ENCODE measurements around the gene RD3L. TPM values are rescaled to one million over a fixed set of nuclear protein-coding genes. Genes with fewer than 3 reads are reported as not detected.

Gene RD3L
- not detected in 5 replicates for total RNA-seq (2022; extraction: Qiagen RNA extraction; ENCODE audit: low read depth)

DNA sequence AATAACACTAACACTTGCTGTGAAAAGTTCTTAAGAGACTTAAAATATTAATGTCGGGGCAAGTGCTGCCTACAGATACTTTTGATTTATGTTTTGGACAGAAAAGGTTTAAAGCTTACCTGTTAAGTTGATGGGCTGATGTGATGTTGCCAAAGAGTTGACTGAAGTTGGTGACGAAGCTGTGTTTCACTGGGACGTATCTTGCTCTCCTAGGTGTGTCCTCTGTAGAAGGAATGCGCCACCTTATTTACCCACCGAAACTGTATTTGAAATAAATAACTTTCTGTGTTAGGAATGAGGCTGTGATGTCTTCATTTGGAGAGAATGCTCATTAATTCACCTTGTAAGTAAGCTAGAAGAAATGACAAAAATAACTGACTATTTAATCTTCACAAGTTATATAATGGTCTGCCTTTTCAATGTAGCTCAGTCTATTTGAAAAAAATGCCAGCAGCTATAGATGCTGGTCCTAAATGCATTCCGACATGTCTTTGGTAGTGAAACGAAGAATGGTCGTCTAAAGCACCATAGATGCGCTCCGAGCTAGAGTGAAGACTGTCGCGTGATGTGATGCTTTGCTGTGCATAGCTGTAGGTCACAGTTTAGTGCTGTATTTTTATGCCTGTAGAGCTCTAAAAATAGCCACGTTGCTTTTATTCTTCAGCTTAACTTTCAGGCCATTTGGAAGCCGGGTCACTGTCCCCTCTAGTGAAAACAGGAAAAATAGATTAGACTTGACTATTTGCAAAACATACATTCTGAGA lies at the start of gene RD3L:
TSS of gene RD3L (minus strand) at position 557 of the 764 bp plus-strand sequence. CDS start 834 bp downstream, outside the sequence.

DNA sequence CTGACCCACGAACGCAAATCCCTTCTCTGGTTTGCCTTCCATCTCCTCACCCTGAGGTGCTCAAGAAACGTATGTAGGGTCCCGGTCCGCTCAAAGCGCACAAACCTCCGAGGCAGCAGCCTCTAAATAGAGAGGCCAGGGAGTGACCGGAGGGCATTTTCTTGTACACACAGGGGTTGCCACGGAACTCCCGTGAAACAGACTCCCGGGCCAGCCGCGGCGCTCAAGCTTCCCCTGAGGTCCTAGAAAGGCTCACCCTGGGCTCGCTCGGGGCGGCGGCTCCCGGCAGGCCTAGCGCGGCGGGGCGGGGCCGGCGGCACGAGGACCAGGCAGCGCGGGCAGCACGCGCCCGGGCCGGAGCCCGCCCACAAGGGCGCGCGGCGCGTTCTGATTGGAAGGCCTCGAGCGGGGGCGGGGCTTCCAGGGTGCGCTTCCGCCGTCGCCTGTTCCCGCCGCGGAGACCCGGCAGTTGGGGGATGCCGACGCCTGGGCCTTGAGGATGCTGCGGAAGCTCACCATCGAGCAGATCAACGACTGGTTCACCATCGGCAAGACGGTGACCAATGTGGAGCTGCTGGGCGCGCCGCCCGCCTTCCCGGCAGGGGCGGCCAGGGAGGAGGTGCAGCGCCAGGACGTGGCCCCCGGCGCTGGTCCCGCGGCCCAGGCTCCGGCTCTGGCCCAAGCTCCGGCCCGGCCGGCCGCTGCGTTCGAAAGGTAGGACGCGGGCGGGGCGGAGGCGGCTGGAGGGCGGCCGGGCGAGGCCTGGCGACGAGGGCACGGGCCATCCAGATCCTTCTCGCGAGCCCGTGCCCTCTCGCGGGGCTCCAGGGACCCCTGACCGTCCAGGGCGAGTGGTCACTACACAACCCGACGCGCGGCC lies 14.1 kb downstream of the RD3L start, which contains the start of gene TDRD9:
TSS of gene TDRD9 (plus strand) at position 446 of the 880 bp plus-strand sequence. CDS start at position 500, 54 bp downstream.

Other genes with a start within 250 kb of the RD3L start
- gene XRCC3, start 227.1 kb downstream of the RD3L start, total RNA-seq (2022; extraction: Qiagen RNA extraction; ENCODE audit: low read depth), result 27.3 to 34.1 TPM (median 29.0 TPM) in 5 replicates
- 33.8 to 44.5 TPM (median 38.8 TPM) in 5 replicates for gene ZFYVE21, start 226.7 kb downstream of the RD3L start, total RNA-seq (2022; extraction: Qiagen RNA extraction; ENCODE audit: low read depth)
- gene PPP1R13B, start 95.0 kb downstream of the RD3L start, total RNA-seq (2022; extraction: Qiagen RNA extraction; ENCODE audit: low read depth), result 4.0 to 7.2 TPM (median 5.5 TPM) in 5 replicates
- 0.04 to 0.14 TPM in 2 of 5 replicates, not detected in the others for gene TDRD9, start 14.1 kb downstream of the RD3L start, total RNA-seq (2022; extraction: Qiagen RNA extraction; ENCODE audit: low read depth)
- 0.20 TPM in 1 of 5 replicates, not detected in the others for gene ASPG, start 143.2 kb upstream of the RD3L start, total RNA-seq (2022; extraction: Qiagen RNA extraction; ENCODE audit: low read depth)
- gene KIF26A, start 196.1 kb upstream of the RD3L start, total RNA-seq (2022; extraction: Qiagen RNA extraction; ENCODE audit: low read depth), result 1.3 to 4.6 TPM (median 4.2 TPM) in 5 replicates

Data from A549 treated with ZK216348 at 1 μM for 4 hours (cell line).